HuH-7 (cell line): ENCODE measurements around the gene CSN3.

Experiments
- DNase-seq: peaks from one replicate; pipeline ENCODE4 v3.0.0; 2011; ENCODE audit warnings: low spot score

CSN3 gene

GRCh38 chr4:70297576-70297975 lies 55.2 kb downstream of the CSN3 start:
- no peak for DNase-seq

- DNase-seq: no peak
These were observed 55.7 kb downstream of the CSN3 start for GRCh38 chr4:70298051-70298450.

GRCh38 chr4:70299643-70300042 lies 57.2 kb downstream of the CSN3 start:
- no peak for DNase-seq

GRCh38 chr4:70300215-70300614 lies 57.8 kb downstream of the CSN3 start:
- DNase-seq: no peak
